OCI-LY7 (cell line): ENCODE results near the gene NDUFB4. TPM values are rescaled to one million over a fixed set of nuclear protein-coding genes. Genes with fewer than 3 reads are reported as not detected.

Source experiments
- BruUV-seq: library from RNA; stranded (reverse); fragments of 400-500 nt; replicated peaks from 2 replicates; lab custom pipeline; 2021; lab: Mats Ljungman, UMichigan
- CTCF ChIA-PET: fragments of 300-600 bp; sonication (Branson Sonifier 250); formaldehyde crosslinking; loops from one replicate; lab custom pipeline; 2022; ENCODE audit warnings: antibody characterized with exemption; ENCODE audit not compliant: unreplicated experiment; lab: Charles Lee
- POLR2A ChIA-PET: fragments of 300-600 bp; sonication (Branson Sonifier 250); formaldehyde crosslinking; loops from one replicate; lab custom pipeline; 2022; ENCODE audit warnings: antibody characterized with exemption; lab: Charles Lee
- DNase-seq: peaks from one replicate; pipeline ENCODE4 v3.0.0-alpha.2; 2015; ENCODE audit warnings: low spot score
- H2AFZ ChIP-seq: fragments of 200-600 bp; sonication (generic), shearing (Covaris generic); 2 replicates; pipeline ENCODE4 v1.6.1; 2014; ENCODE audit warnings: mild to moderate bottlenecking, antibody characterized with exemption, low read length, moderate library complexity
- H3K27ac ChIP-seq: fragments of 200-600 bp; sonication (generic); 2 replicates; pipeline ENCODE4 v1.5.1; 2014; ENCODE audit warnings: mixed run types, low read depth, mild to moderate bottlenecking, moderate library complexity, low read length, inconsistent platforms; ENCODE audit not compliant: poor library complexity, severe bottlenecking
- H3K36me3 ChIP-seq: fragments of 200-600 bp; sonication (generic); 2 replicates; pipeline ENCODE4 v1.6.1; 2014; ENCODE audit warnings: mild to moderate bottlenecking, antibody characterized with exemption, low read length, moderate library complexity, mixed read lengths; ENCODE audit not compliant: insufficient read depth
- H3K4me1 ChIP-seq: fragments of 200-600 bp; sonication (generic); 2 replicates; pipeline ENCODE4 v1.5.1; 2014; ENCODE audit warnings: mild to moderate bottlenecking, low read length; ENCODE audit not compliant: insufficient read depth, poor library complexity, severe bottlenecking
- H3K4me2 ChIP-seq: fragments of 200-600 bp; sonication (generic); 2 replicates; pipeline ENCODE4 v1.6.1; 2014; ENCODE audit warnings: mild to moderate bottlenecking, low read length
- H3K4me3 ChIP-seq: fragments of 200-600 bp; sonication (generic); 2 replicates; pipeline ENCODE4 v1.5.1; 2014; ENCODE audit warnings: mild to moderate bottlenecking, low read depth, low read length; ENCODE audit not compliant: poor library complexity, severe bottlenecking
- H3K79me2 ChIP-seq: fragments of 200-600 bp; sonication (generic); 2 replicates; pipeline ENCODE4 v1.6.1; 2016; ENCODE audit warnings: low read depth, mild to moderate bottlenecking, low read length, moderate library complexity, mixed read lengths; ENCODE audit not compliant: insufficient read depth
- H3K9me2 ChIP-seq: fragments of 200-600 bp; sonication (generic); 2 replicates; pipeline ENCODE4 v1.6.1; 2016; ENCODE audit warnings: mild to moderate bottlenecking, low read length, mixed read lengths; ENCODE audit not compliant: insufficient read depth
- H3K9me3 ChIP-seq: fragments of 200-600 bp; sonication (generic); 2 replicates; pipeline ENCODE4 v1.6.1; 2014; ENCODE audit warnings: mild to moderate bottlenecking, mixed run types, low read length, mixed read lengths
- H4K20me1 ChIP-seq: fragments of 200-600 bp; sonication (generic); 2 replicates; pipeline ENCODE4 v1.6.1; 2014; ENCODE audit warnings: mild to moderate bottlenecking, antibody characterized with exemption, low read length, moderate library complexity, mixed read lengths; ENCODE audit not compliant: insufficient read depth
- CTCF ChIP-seq: fragments of 200-600 bp; sonication (generic); conservative IDR thresholded peaks from 2 replicates; pipeline ENCODE4 v1.5.1; 2014; ENCODE audit warnings: mild to moderate bottlenecking, antibody characterized with exemption, low read length, moderate library complexity, mixed read lengths
- EZH2phosphoT487 ChIP-seq: fragments of 200-600 bp; sonication (generic); IDR thresholded peaks from 2 replicates; pipeline ENCODE4 v1.6.1; 2018; ENCODE audit warnings: low read depth, borderline replicate concordance, mild to moderate bottlenecking, mixed run types, antibody characterized with exemption, low read length, moderate library complexity, mixed read lengths
- intact Hi-C: fragments of 100-400 bp; cut with micrococcal nuclease; formaldehyde crosslinking; loops from one replicate; pipeline ENCODE4 v1.10.0; 2022; ENCODE audit not compliant: unreplicated experiment
- total RNA-seq, 2 experiments: library from RNA; depleted of rRNA in 1 of 2; stranded (reverse); fragments of >200 nt in 1 of 2; shearing (Covaris generic) in 1 of 2; gene quantifications; 2 replicates each; pipeline ENCODE4 v1.2.3, GENCODE V29; 2014 to 2022

Gene NDUFB4
- total RNA-seq, 2 experiments from 2014 or later: 130 to 145 TPM

- peak overlapping the region; percentile 59; the same call in 1 of the 2 replicates for H2AFZ ChIP-seq
- no peak for DNase-seq
- POLR2A ChIA-PET: interaction anchor here (0.5 to 1.7 kb wide), 7 partner anchors 9 to 338 kb away, joined by 3 to 7 read pairs (median 3); no protein-coding TSS in a partner anchor
- H3K4me1 ChIP-seq: peaks cover 16% of the 10 kb centered on the region
- intact Hi-C loops: loop anchor here (10.0 kb wide), 2 partner anchors 198 to 502 kb away; partner anchors contain the start of gene GSK3B
- no peaks in the 10 kb centered on the region for H3K9me2 ChIP-seq
- H3K9me3 ChIP-seq: no peaks in the 10 kb centered on the region
- CTCF ChIA-PET: no interaction called here
- peaks cover 7% of the 10 kb centered on the region; the same call in 1 of the 2 replicates for H4K20me1 ChIP-seq
- H3K4me3 ChIP-seq: peak overlapping the region; percentile 83
- TF ChIP-seq EZH2phosphoT487: no peak
- TF ChIP-seq CTCF: no peak
- H3K36me3 ChIP-seq: peaks cover 47% of the 10 kb centered on the region
- H3K27ac ChIP-seq: peak overlapping the region; percentile 61
- BruUV-seq: no TSS peak
- H3K4me2 ChIP-seq: peak overlapping the region; percentile 98
- H3K79me2 ChIP-seq: peaks cover 37% of the 10 kb centered on the region
These were observed 702 bp downstream of the NDUFB4 start for GRCh38 chr3:120596853-120597223.

GRCh38 chr3:120597445-120598049, 1.4 kb downstream of the NDUFB4 start:
- Histone ChIP-seq H3K27ac (no peak overlapping the region), H3K4me1 (peaks cover 16% of the 10 kb centered on the region), H3K9me2 (no peaks in the 10 kb centered on the region), H2AFZ (no peak overlapping the region), H3K9me3 (no peaks in the 10 kb centered on the region), H3K4me2 (peak overlapping the region; percentile 98), H3K4me3 (peak overlapping the region; percentile 83), H4K20me1 (peaks cover 7% of the 10 kb centered on the region; the same call in 1 of the 2 replicates), H3K36me3 (peaks cover 54% of the 10 kb centered on the region), H3K79me2 (peaks cover 37% of the 10 kb centered on the region)
- DNase-seq: no peak
- intact Hi-C loops: loop anchor here (10.0 kb wide), 2 partner anchors 197 to 503 kb away; partner anchors contain the start of gene GSK3B
- BruUV-seq: no TSS peak
- CTCF ChIA-PET: no interaction called here
- TF ChIP-seq CTCF (no peak), EZH2phosphoT487 (no peak)
- POLR2A ChIA-PET: interaction anchor here (0.5 to 0.7 kb wide), 4 partner anchors 198 to 864 kb away, joined by 3 read pairs; no protein-coding TSS in a partner anchor

- POLR2A ChIA-PET: no interaction called here
- Histone ChIP-seq H3K9me2 (no peaks in the 10 kb centered on the region), H4K20me1 (peaks cover 7% of the 10 kb centered on the region; the same call in 1 of the 2 replicates), H3K79me2 (peaks cover 37% of the 10 kb centered on the region), H3K36me3 (peaks cover 61% of the 10 kb centered on the region), H3K4me3 (no peak overlapping the region), H2AFZ (no peak overlapping the region), H3K4me1 (peaks cover 16% of the 10 kb centered on the region), H3K9me3 (no peaks in the 10 kb centered on the region), H3K27ac (no peak overlapping the region), H3K4me2 (peak overlapping the region; percentile 2; the same call in 1 of the 2 replicates)
- DNase-seq: no peak
- CTCF ChIA-PET: no interaction called here
- no TSS peak for BruUV-seq
- no peak for TF ChIP-seq CTCF
- no peak for TF ChIP-seq EZH2phosphoT487
- intact Hi-C loops: loop anchor here (10.0 kb wide), 2 partner anchors 196 to 504 kb away; partner anchors contain the start of gene GSK3B
These were observed 3.1 kb downstream of the NDUFB4 start for GRCh38 chr3:120599211-120599610.
